T-helper 2 cell treated with Interferon-gamma antibody and Interleukin-4, amounts not matched to agents 5 μg/mL and 100 μg/mL, for 36 hours (primary cell): ENCODE results near the gene CACFD1.

ENCODE experiments used
- DNase-seq: peaks from one replicate; pipeline ENCODE4 v3.0.0; 2021; ENCODE audit warnings: low spot score
- H3K27ac Mint-ChIP-seq: one replicate; pipeline ENCODE4 v1.8.0; 2021; ENCODE audit warnings: mild to moderate bottlenecking, mixed read lengths
- H3K27me3 Mint-ChIP-seq: one replicate; pipeline ENCODE4 v1.8.0; 2021; ENCODE audit warnings: low read depth, mixed read lengths
- H3K36me3 Mint-ChIP-seq: one replicate; pipeline ENCODE4 v1.8.0; 2021; ENCODE audit warnings: low read depth, mixed read lengths
- H3K4me1 Mint-ChIP-seq: one replicate; pipeline ENCODE4 v1.8.0; 2021; ENCODE audit warnings: low read depth, mixed read lengths
- H3K4me3 Mint-ChIP-seq: one replicate; pipeline ENCODE4 v1.8.0; 2022; ENCODE audit warnings: mild to moderate bottlenecking, moderate library complexity, mixed read lengths
- H3K9me3 Mint-ChIP-seq: one replicate; pipeline ENCODE4 v1.8.0; 2021; ENCODE audit warnings: mixed read lengths

CACFD1 gene

GRCh38 chr9:133429214-133429613 is 30.6 kb upstream of the CACFD1 start:
- DNase-seq = no peak
- Mint-ChIP-seq H3K9me3 (no peaks in the 10 kb centered on the region), H3K36me3 (no peaks in the 10 kb centered on the region), H3K4me3 (no peak overlapping the region), H3K27ac (no peak overlapping the region), H3K27me3 (peaks cover 25% of the 10 kb centered on the region), H3K4me1 (no peaks in the 10 kb centered on the region)

GRCh38 chr9:133429641-133430161 is 30.1 kb upstream of the CACFD1 start:
- DNase-seq = no peak
- H3K9me3 Mint-ChIP-seq = no peaks in the 10 kb centered on the region
- H3K4me1 Mint-ChIP-seq = no peaks in the 10 kb centered on the region
- H3K36me3 Mint-ChIP-seq = no peaks in the 10 kb centered on the region
- H3K4me3 Mint-ChIP-seq = no peak overlapping the region
- peaks cover 25% of the 10 kb centered on the region for H3K27me3 Mint-ChIP-seq
- H3K27ac Mint-ChIP-seq = no peak overlapping the region

GRCh38 chr9:133430244-133430643 is 29.5 kb upstream of the CACFD1 start:
- Mint-ChIP-seq H3K27me3 (peaks cover 25% of the 10 kb centered on the region), H3K4me3 (no peak overlapping the region)
- DNase-seq = no peak

GRCh38 chr9:133433351-133433843 is 26.4 kb upstream of the CACFD1 start:
- no peaks in the 10 kb centered on the region for H3K36me3 Mint-ChIP-seq
- DNase-seq = no peak
- H3K27ac Mint-ChIP-seq = no peak overlapping the region
- H3K4me1 Mint-ChIP-seq = no peaks in the 10 kb centered on the region
- H3K4me3 Mint-ChIP-seq = no peak overlapping the region
- no peaks in the 10 kb centered on the region for H3K9me3 Mint-ChIP-seq
- H3K27me3 Mint-ChIP-seq = peaks cover 11% of the 10 kb centered on the region

More at GRCh38 chr9:133430244-133430643, 29.5 kb upstream of the CACFD1 start:
- Mint-ChIP-seq H3K36me3 (no peaks in the 10 kb centered on the region), H3K9me3 (no peaks in the 10 kb centered on the region), H3K4me1 (no peaks in the 10 kb centered on the region), H3K27ac (no peak overlapping the region)

- Mint-ChIP-seq H3K36me3 (no peaks in the 10 kb centered on the region), H3K9me3 (no peaks in the 10 kb centered on the region), H3K27me3 (no peaks in the 10 kb centered on the region)
Measured at GRCh38 chr9:133436681-133437080, 23.1 kb upstream of the CACFD1 start.

GRCh38 chr9:133437753-133438531 is 21.8 kb upstream of the CACFD1 start:
- no peaks in the 10 kb centered on the region for H3K27me3 Mint-ChIP-seq
- no peak overlapping the region for H3K27ac Mint-ChIP-seq
- no peak for DNase-seq
- H3K4me3 Mint-ChIP-seq = no peak overlapping the region
- no peaks in the 10 kb centered on the region for H3K9me3 Mint-ChIP-seq
- H3K36me3 Mint-ChIP-seq = no peaks in the 10 kb centered on the region
- no peaks in the 10 kb centered on the region for H3K4me1 Mint-ChIP-seq

More at GRCh38 chr9:133436681-133437080, 23.1 kb upstream of the CACFD1 start:
- no peak overlapping the region for H3K4me3 Mint-ChIP-seq
- no peaks in the 10 kb centered on the region for H3K4me1 Mint-ChIP-seq
- no peak for DNase-seq
- no peak overlapping the region for H3K27ac Mint-ChIP-seq

GRCh38 chr9:133439337-133439736 is 20.4 kb upstream of the CACFD1 start:
- no peaks in the 10 kb centered on the region for H3K36me3 Mint-ChIP-seq
- no peak for DNase-seq
- no peak overlapping the region for H3K27ac Mint-ChIP-seq

GRCh38 chr9:133440874-133441273 is 18.9 kb upstream of the CACFD1 start:
- Mint-ChIP-seq H3K36me3 (no peaks in the 10 kb centered on the region), H3K27ac (no peak overlapping the region), H3K27me3 (no peaks in the 10 kb centered on the region), H3K4me1 (no peaks in the 10 kb centered on the region), H3K4me3 (no peak overlapping the region), H3K9me3 (no peaks in the 10 kb centered on the region)
- DNase-seq = no peak

More at GRCh38 chr9:133439337-133439736, 20.4 kb upstream of the CACFD1 start:
- Mint-ChIP-seq H3K27me3 (no peaks in the 10 kb centered on the region), H3K4me3 (no peak overlapping the region), H3K9me3 (no peaks in the 10 kb centered on the region), H3K4me1 (no peaks in the 10 kb centered on the region)

- no peaks in the 10 kb centered on the region for H3K9me3 Mint-ChIP-seq
- H3K4me1 Mint-ChIP-seq = no peaks in the 10 kb centered on the region
- no peak for DNase-seq
- no peak overlapping the region for H3K4me3 Mint-ChIP-seq
- no peak overlapping the region for H3K27ac Mint-ChIP-seq
- no peaks in the 10 kb centered on the region for H3K27me3 Mint-ChIP-seq
- H3K36me3 Mint-ChIP-seq = no peaks in the 10 kb centered on the region
Measured at GRCh38 chr9:133441571-133441970, 18.2 kb upstream of the CACFD1 start.

- Mint-ChIP-seq H3K27me3 (no peaks in the 10 kb centered on the region), H3K4me1 (no peaks in the 10 kb centered on the region), H3K27ac (no peak overlapping the region), H3K9me3 (no peaks in the 10 kb centered on the region), H3K4me3 (no peak overlapping the region), H3K36me3 (no peaks in the 10 kb centered on the region)
- no peak for DNase-seq
Measured at GRCh38 chr9:133443248-133443647, 16.5 kb upstream of the CACFD1 start.

GRCh38 chr9:133443982-133444381 is 15.8 kb upstream of the CACFD1 start:
- Mint-ChIP-seq H3K27me3 (no peaks in the 10 kb centered on the region), H3K27ac (no peak overlapping the region), H3K4me3 (no peak overlapping the region), H3K36me3 (no peaks in the 10 kb centered on the region), H3K4me1 (no peaks in the 10 kb centered on the region), H3K9me3 (no peaks in the 10 kb centered on the region)
- no peak for DNase-seq

GRCh38 chr9:133445293-133445969 is 14.3 kb upstream of the CACFD1 start:
- H3K27ac Mint-ChIP-seq = no peak overlapping the region
- no peak for DNase-seq
- no peaks in the 10 kb centered on the region for H3K4me1 Mint-ChIP-seq
- H3K9me3 Mint-ChIP-seq = no peaks in the 10 kb centered on the region
- no peak overlapping the region for H3K4me3 Mint-ChIP-seq
- no peaks in the 10 kb centered on the region for H3K27me3 Mint-ChIP-seq
- no peaks in the 10 kb centered on the region for H3K36me3 Mint-ChIP-seq

GRCh38 chr9:133448487-133448972 is 11.2 kb upstream of the CACFD1 start:
- Mint-ChIP-seq H3K27ac (no peak overlapping the region), H3K9me3 (no peaks in the 10 kb centered on the region), H3K27me3 (no peaks in the 10 kb centered on the region), H3K4me3 (no peak overlapping the region), H3K4me1 (no peaks in the 10 kb centered on the region), H3K36me3 (no peaks in the 10 kb centered on the region)
- no peak for DNase-seq

GRCh38 chr9:133449760-133450159 is 10.0 kb upstream of the CACFD1 start:
- DNase-seq = no peak
- Mint-ChIP-seq H3K27me3 (no peaks in the 10 kb centered on the region), H3K27ac (no peak overlapping the region), H3K9me3 (no peaks in the 10 kb centered on the region), H3K36me3 (no peaks in the 10 kb centered on the region), H3K4me3 (no peak overlapping the region), H3K4me1 (no peaks in the 10 kb centered on the region)
